ENCODE measurements around the gene LRP2. TPM values are rescaled to one million over a fixed set of nuclear protein-coding genes. Genes with fewer than 3 reads are reported as not detected.

LRP2 gene
- not detected in 5 replicates for total RNA-seq (2022; extraction: Qiagen RNA extraction; ENCODE audit: low read depth)

DNA sequence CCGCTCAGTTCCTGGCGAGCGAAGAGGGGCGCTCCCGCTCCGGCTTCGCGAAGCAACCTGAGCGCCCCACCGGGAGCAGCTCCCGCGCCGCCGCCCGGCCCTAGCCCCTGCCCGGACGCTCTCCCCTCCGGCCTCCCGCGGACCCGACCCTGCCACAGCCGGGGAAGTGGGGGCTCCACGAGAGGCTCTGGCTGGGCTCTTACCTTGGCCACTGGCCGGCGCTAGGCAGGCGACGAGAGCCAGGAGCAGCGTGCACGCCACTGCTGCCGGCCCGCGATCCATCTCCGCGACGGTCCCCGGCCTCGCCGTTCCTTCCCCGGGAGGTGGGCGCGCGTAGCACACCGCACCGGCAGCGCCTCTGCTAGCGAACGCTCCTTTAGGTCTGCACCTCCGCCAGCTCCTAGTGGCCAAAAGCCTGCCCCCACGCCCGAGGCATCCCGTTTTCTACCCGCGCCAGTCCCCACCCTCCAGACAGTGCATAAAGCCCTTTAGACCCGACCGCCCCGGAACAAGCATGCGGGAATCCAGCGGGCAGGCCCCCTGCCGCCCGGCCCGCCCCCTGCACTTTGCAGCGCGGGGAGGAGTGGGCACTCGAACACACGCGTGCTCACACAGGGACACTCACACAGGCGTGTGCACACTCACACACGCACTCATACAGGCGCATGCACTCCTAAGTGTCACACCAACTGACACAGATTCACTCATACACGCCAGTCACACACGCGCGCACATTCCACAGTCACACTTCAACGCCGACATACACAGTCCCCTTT lies at the start of gene LRP2:
Gene LRP2 (minus strand): TSS at position 417 of the 776 bp plus-strand sequence. CDS start 135 bp downstream, at position 282.

Other genes starting within 250 kb of the LRP2 start
- gene BBS5, start 117.0 kb upstream of the LRP2 start, total RNA-seq (2022; extraction: Qiagen RNA extraction; ENCODE audit: low read depth) = 4.8 to 6.4 TPM (median 5.9 TPM) in 5 replicates
- 0.08 to 0.43 TPM (median 0.23 TPM) in 5 replicates for gene KLHL41, start 147.2 kb upstream of the LRP2 start, total RNA-seq (2022; extraction: Qiagen RNA extraction; ENCODE audit: low read depth)
- gene FASTKD1, start 211.3 kb upstream of the LRP2 start, total RNA-seq (2022; extraction: Qiagen RNA extraction; ENCODE audit: low read depth) = 15.8 to 22.9 TPM (median 21.1 TPM) in 5 replicates
- 30.1 to 55.6 TPM (median 44.2 TPM) in 5 replicates for gene PPIG, start 221.8 kb upstream of the LRP2 start, total RNA-seq (2022; extraction: Qiagen RNA extraction; ENCODE audit: low read depth)